OCI-LY1 (cell line): ENCODE results near the gene CHSY1.

ENCODE experiments used
- H2AFZ ChIP-seq: fragments of 200-600 bp; sonication (generic), shearing (Covaris generic); 2 replicates; pipeline ENCODE4 v1.6.0; 2014; ENCODE audit warnings: antibody characterized with exemption, mild to moderate bottlenecking, low read length
- H3F3A ChIP-seq: fragments of 200-600 bp; sonication (generic), shearing (Covaris generic); 2 replicates; pipeline ENCODE4 v1.6.0; 2014; ENCODE audit warnings: mild to moderate bottlenecking, antibody characterized with exemption, low read length, moderate library complexity; ENCODE audit not compliant: insufficient read depth
- H3K27ac ChIP-seq: fragments of 200-600 bp; sonication (generic); 2 replicates; pipeline ENCODE4 v1.5.1; 2014; ENCODE audit warnings: low read length, mixed run types, mild to moderate bottlenecking, low read depth; ENCODE audit not compliant: poor library complexity, severe bottlenecking
- H3K27me3 ChIP-seq: fragments of 200-600 bp; sonication (generic); 2 replicates; pipeline ENCODE4 v1.6.0; 2014; ENCODE audit warnings: antibody characterized with exemption, mild to moderate bottlenecking, low read length, moderate library complexity; ENCODE audit not compliant: insufficient read depth
- H3K36me3 ChIP-seq: fragments of 200-600 bp; sonication (generic); 2 replicates; pipeline ENCODE4 v1.6.1; 2014; ENCODE audit warnings: mild to moderate bottlenecking, antibody characterized with exemption, low read length, moderate library complexity, mixed read lengths; ENCODE audit not compliant: insufficient read depth
- H3K4me1 ChIP-seq: fragments of 200-600 bp; sonication (generic); 2 replicates; pipeline ENCODE4 v1.5.1; 2014; ENCODE audit warnings: mild to moderate bottlenecking, low read length, moderate library complexity; ENCODE audit not compliant: insufficient read depth, severe bottlenecking
- H3K4me2 ChIP-seq: fragments of 200-600 bp; sonication (generic), shearing (Covaris generic); 2 replicates; pipeline ENCODE4 v1.6.1; 2014; ENCODE audit warnings: low read length
- H3K4me3 ChIP-seq: fragments of 200-600 bp; sonication (generic); 2 replicates; pipeline ENCODE4 v1.5.1; 2014; ENCODE audit warnings: low read length, low read depth, mild to moderate bottlenecking, mixed read lengths; ENCODE audit not compliant: poor library complexity, severe bottlenecking
- H3K79me2 ChIP-seq: fragments of 200-600 bp; shearing (Covaris generic); 2 replicates; pipeline ENCODE4 v1.6.1; 2016; ENCODE audit warnings: mixed run types, low read length, mixed read lengths; ENCODE audit not compliant: insufficient read depth
- H3K9ac ChIP-seq: fragments of 200-600 bp; sonication (generic), shearing (Covaris generic); 2 replicates; pipeline ENCODE4 v1.6.1; 2014; ENCODE audit warnings: mild to moderate bottlenecking, low read length, mixed read lengths
- H3K9me2 ChIP-seq: fragments of 200-600 bp; sonication (generic), shearing (Covaris generic); 2 replicates; pipeline ENCODE4 v1.6.1; 2014; ENCODE audit warnings: low read depth, mild to moderate bottlenecking, low read length, mixed read lengths
- H3K9me3 ChIP-seq: fragments of 200-600 bp; shearing (Covaris generic); 2 replicates; pipeline ENCODE4 v1.6.1; 2014; ENCODE audit warnings: low read length, mixed read lengths
- H4K20me1 ChIP-seq: fragments of 200-600 bp; sonication (generic), shearing (Covaris generic); 2 replicates; pipeline ENCODE4 v1.6.0; 2016; ENCODE audit warnings: mild to moderate bottlenecking, low read length; ENCODE audit not compliant: insufficient read depth
- EZH2 ChIP-seq: fragments of 200-600 bp; sonication (generic), shearing (Covaris generic); IDR thresholded peaks from 2 replicates; pipeline ENCODE4 v1.8.0; 2017; ENCODE audit warnings: borderline replicate concordance, mixed run types, mild to moderate bottlenecking, antibody characterized with exemption, low read length, moderate library complexity, mixed read lengths
- TF ChIP-seq, protein P1 (sequence below): fragments of 200-600 bp; sonication (generic), shearing (Covaris generic); IDR thresholded peaks from 2 replicates; pipeline ENCODE4 v1.5.1; 2017; ENCODE audit warnings: mild to moderate bottlenecking, antibody characterized with exemption, low read length, moderate library complexity, mixed read lengths

CHSY1 gene

DNA sequence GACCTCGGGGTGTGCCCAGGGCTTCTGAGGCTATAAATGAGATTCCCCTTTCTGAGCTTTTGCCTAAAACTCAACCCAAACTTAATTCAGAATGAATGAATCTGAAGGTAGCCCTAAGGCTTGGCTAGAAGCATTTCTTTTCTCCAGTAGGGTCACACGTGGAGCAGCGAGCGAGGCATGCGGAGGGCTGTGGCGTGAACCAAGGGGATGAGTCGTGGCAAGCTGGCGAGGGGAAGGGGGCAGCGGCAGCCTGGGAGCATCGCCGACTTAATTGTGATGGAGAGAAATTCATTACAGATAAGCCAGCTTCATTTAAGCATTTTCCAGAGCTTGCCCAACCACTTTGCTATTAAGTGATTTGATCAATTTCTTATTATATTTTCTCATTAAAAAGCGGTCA is 79.9 kb downstream of the CHSY1 start:
- Histone ChIP-seq H3K9me3 (no peaks in the 10 kb centered on the region), H3F3A (no peaks in the 10 kb centered on the region), H3K4me3 (no peak overlapping the region), H2AFZ (no peak overlapping the region), H3K4me2 (no peak overlapping the region), H3K9me2 (no peaks in the 10 kb centered on the region), H3K79me2 (no peaks in the 10 kb centered on the region), H3K4me1 (no peaks in the 10 kb centered on the region), H4K20me1 (no peaks in the 10 kb centered on the region), H3K27ac (no peak overlapping the region), H3K27me3 (no peaks in the 10 kb centered on the region), H3K36me3 (no peaks in the 10 kb centered on the region), H3K9ac (no peak overlapping the region)
- TF ChIP-seq EZH2 = no peak
- TF ChIP-seq, protein P1, sequence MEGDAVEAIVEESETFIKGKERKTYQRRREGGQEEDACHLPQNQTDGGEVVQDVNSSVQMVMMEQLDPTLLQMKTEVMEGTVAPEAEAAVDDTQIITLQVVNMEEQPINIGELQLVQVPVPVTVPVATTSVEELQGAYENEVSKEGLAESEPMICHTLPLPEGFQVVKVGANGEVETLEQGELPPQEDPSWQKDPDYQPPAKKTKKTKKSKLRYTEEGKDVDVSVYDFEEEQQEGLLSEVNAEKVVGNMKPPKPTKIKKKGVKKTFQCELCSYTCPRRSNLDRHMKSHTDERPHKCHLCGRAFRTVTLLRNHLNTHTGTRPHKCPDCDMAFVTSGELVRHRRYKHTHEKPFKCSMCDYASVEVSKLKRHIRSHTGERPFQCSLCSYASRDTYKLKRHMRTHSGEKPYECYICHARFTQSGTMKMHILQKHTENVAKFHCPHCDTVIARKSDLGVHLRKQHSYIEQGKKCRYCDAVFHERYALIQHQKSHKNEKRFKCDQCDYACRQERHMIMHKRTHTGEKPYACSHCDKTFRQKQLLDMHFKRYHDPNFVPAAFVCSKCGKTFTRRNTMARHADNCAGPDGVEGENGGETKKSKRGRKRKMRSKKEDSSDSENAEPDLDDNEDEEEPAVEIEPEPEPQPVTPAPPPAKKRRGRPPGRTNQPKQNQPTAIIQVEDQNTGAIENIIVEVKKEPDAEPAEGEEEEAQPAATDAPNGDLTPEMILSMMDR = no peak

DNA sequence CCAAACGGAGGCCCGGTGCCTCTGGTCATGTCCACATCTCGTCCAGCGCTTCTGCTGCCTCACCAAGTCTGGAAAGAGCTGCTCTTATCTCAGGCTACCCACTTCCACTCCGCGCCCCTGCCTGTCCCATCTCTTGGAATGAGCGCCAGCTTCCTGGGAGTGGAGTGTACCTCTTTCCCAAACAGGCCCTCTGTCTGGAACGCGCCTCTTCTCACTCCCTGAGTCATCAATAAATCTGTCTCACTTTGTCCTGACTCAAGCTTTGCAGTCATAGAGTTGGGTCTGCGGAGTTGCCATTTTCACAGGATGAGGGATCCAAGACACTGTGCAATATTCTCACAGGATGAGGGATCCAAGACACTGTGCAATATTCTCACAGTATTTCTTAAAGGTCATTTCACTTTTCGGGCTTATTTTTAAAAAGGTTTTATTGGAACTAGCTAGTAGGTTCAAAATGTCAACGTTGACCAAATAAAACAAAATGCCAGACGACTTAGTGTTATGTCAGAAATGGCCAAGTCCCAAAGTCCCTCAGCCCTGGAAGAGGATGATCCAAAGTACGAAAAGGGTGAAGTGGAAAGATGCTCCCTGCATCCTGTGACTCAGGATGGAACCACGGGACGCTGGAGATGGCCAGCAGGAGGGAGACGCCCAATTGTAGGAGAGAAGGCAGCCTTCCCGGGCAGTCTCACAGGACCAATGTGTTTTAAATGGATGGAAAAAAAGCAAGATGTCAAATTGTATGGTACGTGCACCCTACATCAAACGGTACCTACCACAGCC is 81.1 kb downstream of the CHSY1 start:
- no peak for TF ChIP-seq EZH2
- TF ChIP-seq, protein P1 = no peak
- H3K9me3 ChIP-seq = peaks cover 11% of the 10 kb centered on the region
- H3K9me2 ChIP-seq = no peaks in the 10 kb centered on the region
- no peaks in the 10 kb centered on the region for H3K4me1 ChIP-seq
- H2AFZ ChIP-seq = no peak overlapping the region
- no peak overlapping the region for H3K4me2 ChIP-seq
- H3K9ac ChIP-seq = no peak overlapping the region
- H3K36me3 ChIP-seq = no peaks in the 10 kb centered on the region
- no peaks in the 10 kb centered on the region for H3F3A ChIP-seq
- no peaks in the 10 kb centered on the region for H4K20me1 ChIP-seq
- H3K27ac ChIP-seq = no peak overlapping the region
- no peak overlapping the region for H3K4me3 ChIP-seq
- no peaks in the 10 kb centered on the region for H3K79me2 ChIP-seq
- H3K27me3 ChIP-seq = peaks cover 5% of the 10 kb centered on the region; the same call in 1 of the 2 replicates

DNA sequence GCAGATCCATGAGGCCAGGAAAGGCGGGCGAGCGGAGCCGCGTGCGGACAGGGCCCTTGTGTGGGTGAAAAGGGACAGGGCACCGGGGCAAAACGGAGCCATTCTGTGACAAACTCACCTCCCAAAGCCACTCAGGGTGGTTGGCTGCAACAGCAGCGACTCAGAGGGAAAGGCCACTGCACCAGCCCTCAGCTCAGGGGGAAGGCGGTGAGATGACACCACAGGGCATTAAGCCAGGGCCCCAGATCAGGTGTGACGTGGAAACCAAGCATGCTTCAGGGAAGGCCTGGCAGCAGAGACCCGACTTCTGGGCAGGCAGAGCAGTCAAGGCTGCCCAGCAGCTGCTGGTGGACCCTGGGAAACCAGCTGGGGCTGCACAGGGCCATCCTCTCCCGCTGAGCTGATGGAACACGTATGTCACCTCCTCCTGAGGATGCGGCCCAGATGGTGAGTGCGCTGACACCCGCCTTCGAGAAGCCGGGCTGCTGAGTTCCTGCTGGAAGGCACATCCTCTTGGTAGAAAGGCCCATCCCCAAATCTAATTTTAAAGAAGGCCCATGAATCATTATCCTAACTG is 82.3 kb downstream of the CHSY1 start:
- H3K79me2 ChIP-seq = no peaks in the 10 kb centered on the region
- H3K4me3 ChIP-seq = no peak overlapping the region
- H3K9ac ChIP-seq = no peak overlapping the region
- H3K9me2 ChIP-seq = no peaks in the 10 kb centered on the region
- H3K36me3 ChIP-seq = no peaks in the 10 kb centered on the region; the same call in 1 of the 2 replicates
- H3K4me2 ChIP-seq = no peak overlapping the region
- H3K9me3 ChIP-seq = peaks cover 13% of the 10 kb centered on the region
- no peaks in the 10 kb centered on the region for H4K20me1 ChIP-seq
- H2AFZ ChIP-seq = no peak overlapping the region
- no peak overlapping the region for H3K27ac ChIP-seq
- no peak for TF ChIP-seq EZH2
- TF ChIP-seq, protein P1 = no peak
- H3K27me3 ChIP-seq = peaks cover 5% of the 10 kb centered on the region; the same call in 1 of the 2 replicates
- no peaks in the 10 kb centered on the region for H3F3A ChIP-seq
- no peaks in the 10 kb centered on the region for H3K4me1 ChIP-seq
